CD4-positive, alpha-beta T cell (primary cell): ENCODE data around the gene TBXT. TPM values are rescaled to one million over a fixed set of nuclear protein-coding genes. Genes with fewer than 3 reads are reported as not detected.

Source experiments
- ATAC-seq: fragments of 200-7000 bp; cut with Tn5 transposase; one replicate; pipeline ENCODE4 v1.10.0; 2022; ENCODE audit warnings: mild to moderate bottlenecking; ENCODE audit not compliant: poor library complexity
- CTCF ChIA-PET: fragments of 350-600 bp; sonication (Branson Sonifier 250); formaldehyde crosslinking; loops from one replicate; lab custom pipeline; 2021; ENCODE audit warnings: antibody characterized with exemption, inconsistent platforms; lab: Charles Lee
- POLR2A ChIA-PET: fragments of 350-600 bp; sonication (Branson Sonifier 250); formaldehyde crosslinking; loops from one replicate; lab custom pipeline; 2021; ENCODE audit warnings: antibody characterized with exemption, inconsistent platforms; lab: Charles Lee
- DNase-seq, 14 experiments: peaks; one replicate each; pipeline ENCODE4 v3.0.0-alpha.2; 2013 to 2020; ENCODE audit warnings: mixed read lengths in 2 of 14
- H3K27ac ChIP-seq, 2 donors: one replicate each; pipeline versions ENCODE4 v1.5.1 to v1.7.0; 2013; ENCODE audit warnings: low read length in 2 of 2, low read depth in 1 of 2, mild to moderate bottlenecking in 1 of 2
- H3K27me3 ChIP-seq, 2 experiments: 1 replicate in 1 of 2; 2 replicates in 1 of 2; pipeline versions ENCODE4 v1.6.1 to v1.7.0; 2013; ENCODE audit warnings: low read length in 2 of 2, control low read depth in 1 of 2, mild to moderate bottlenecking in 1 of 2, moderate library complexity in 1 of 2; ENCODE audit not compliant: insufficient read depth in 2 of 2, control insufficient read depth in 1 of 2
- H3K36me3 ChIP-seq: one replicate; pipeline ENCODE4 v1.6.1; 2013; ENCODE audit warnings: low read length, control low read depth; ENCODE audit not compliant: insufficient read depth
- H3K4me1 ChIP-seq: one replicate; pipeline ENCODE4 v1.6.1; 2013; ENCODE audit warnings: low read length, control low read depth; ENCODE audit not compliant: insufficient read depth
- H3K4me3 ChIP-seq: one replicate; pipeline ENCODE4 v1.5.1; 2013; ENCODE audit warnings: mild to moderate bottlenecking, low read length, moderate library complexity
- H3K9me3 ChIP-seq, 2 experiments: 1 replicate in 1 of 2; 2 replicates in 1 of 2; pipeline versions ENCODE4 v1.6.1 to v1.7.0; 2013; ENCODE audit warnings: low read length in 2 of 2, mild to moderate bottlenecking in 2 of 2, control low read depth in 1 of 2, moderate library complexity in 1 of 2; ENCODE audit not compliant: control insufficient read depth in 1 of 2, insufficient read depth in 1 of 2
- H3K27ac Mint-ChIP-seq: one replicate; pipeline ENCODE4 v1.8.0; 2020; ENCODE audit warnings: mixed read lengths
- H3K27me3 Mint-ChIP-seq: one replicate; pipeline ENCODE4 v1.8.0; 2021; ENCODE audit warnings: mixed read lengths
- H3K36me3 Mint-ChIP-seq: one replicate; pipeline ENCODE4 v1.8.0; 2021; ENCODE audit warnings: low read depth, mixed read lengths
- H3K4me1 Mint-ChIP-seq: one replicate; pipeline ENCODE4 v1.8.0; 2021; ENCODE audit warnings: low read depth, mixed read lengths
- H3K4me3 Mint-ChIP-seq: one replicate; pipeline ENCODE4 v1.8.0; 2020; ENCODE audit warnings: mild to moderate bottlenecking, mixed read lengths
- H3K9me3 Mint-ChIP-seq: one replicate; pipeline ENCODE4 v1.8.0; 2020; ENCODE audit warnings: mixed read lengths
- CTCF ChIP-seq: fragments of 200-600 bp; IDR thresholded peaks from one replicate; pipeline ENCODE4 v1.8.0; 2022; ENCODE audit warnings: antibody characterized with exemption, mild to moderate bottlenecking
- intact Hi-C, 2 experiments: fragments of 100-400 bp; cut with DNase I in 1 of 2; cut with micrococcal nuclease in 1 of 2; formaldehyde crosslinking; loops; one replicate each; pipeline versions ENCODE4 v1.15.1 to v1.9.0; 2023 to 2025; cut with DNase I, micrococcal nuclease
- total RNA-seq, 174 experiments: library from RNA in 2 of 174; stranded (reverse) in 2 of 174; gene quantifications; one replicate each; pipeline ENCODE4 v1.2.3 and lab custom pipeline; 2021 to 2026

TBXT gene
- total RNA-seq, 2 experiments from 2014 or later = not detected

GRCh38 chr6:166151798-166152197 is 15.9 kb downstream of the TBXT start:
- ChIA-PET POLR2A (no interaction called here), CTCF (interaction anchor here (0.9 kb wide), 1 partner anchor 13 kb away, joined by 3 read pairs; no protein-coding TSS in a partner anchor)
- Histone ChIP-seq H3K36me3 (no peaks in the 10 kb centered on the region), H3K4me1 (no peaks in the 10 kb centered on the region), H3K27ac (no peak overlapping the region), H3K4me3 (no peak overlapping the region), H3K9me3 (peaks cover 14 to 25% of the 10 kb centered on the region in 2 experiments), H3K27me3 (peaks cover 0 to 5% of the 10 kb centered on the region in 2 experiments)
- H3K9me3 Mint-ChIP-seq = peaks cover 6% of the 10 kb centered on the region
- H3K36me3 Mint-ChIP-seq = no peaks in the 10 kb centered on the region
- no peaks in the 10 kb centered on the region for H3K4me1 Mint-ChIP-seq
- TF ChIP-seq CTCF = no peak
- no peak overlapping the region for H3K4me3 Mint-ChIP-seq
- intact Hi-C loops = no loop called here
- peaks cover 8% of the 10 kb centered on the region for H3K27me3 Mint-ChIP-seq
- DNase-seq = no peak
- no peak for ATAC-seq
- no peak overlapping the region for H3K27ac Mint-ChIP-seq

GRCh38 chr6:166145751-166146150 is 21.9 kb downstream of the TBXT start:
- no peak overlapping the region for H3K27ac Mint-ChIP-seq
- H3K9me3 ChIP-seq = peaks cover 7 to 20% of the 10 kb centered on the region in 2 experiments
- H3K4me1 Mint-ChIP-seq = no peaks in the 10 kb centered on the region
- ATAC-seq = no peak
- no peak overlapping the region for H3K4me3 Mint-ChIP-seq
- no peaks in the 10 kb centered on the region for H3K27me3 ChIP-seq
- DNase-seq = no peak
- H3K27ac ChIP-seq = no peak overlapping the region
- H3K27me3 Mint-ChIP-seq = peaks cover 4% of the 10 kb centered on the region
- POLR2A ChIA-PET = no interaction called here
- CTCF ChIA-PET = no interaction called here
- no peak for TF ChIP-seq CTCF
- no peaks in the 10 kb centered on the region for H3K4me1 ChIP-seq
- no peaks in the 10 kb centered on the region for H3K36me3 ChIP-seq
- no peaks in the 10 kb centered on the region for H3K9me3 Mint-ChIP-seq
- no peaks in the 10 kb centered on the region for H3K36me3 Mint-ChIP-seq
- intact Hi-C loops = no loop called here
- no peak overlapping the region for H3K4me3 ChIP-seq

- DNase-seq (no peak), ATAC-seq (no peak)
- Histone ChIP-seq H3K27ac (no peak overlapping the region), H3K27me3 (no peaks in the 10 kb centered on the region), H3K36me3 (no peaks in the 10 kb centered on the region), H3K4me3 (no peak overlapping the region), H3K4me1 (no peaks in the 10 kb centered on the region), H3K9me3 (no peaks in the 10 kb centered on the region)
- no peaks in the 10 kb centered on the region for H3K9me3 Mint-ChIP-seq
- no peak overlapping the region for H3K27ac Mint-ChIP-seq
- H3K4me3 Mint-ChIP-seq = no peak overlapping the region
- no peaks in the 10 kb centered on the region for H3K36me3 Mint-ChIP-seq
- ChIA-PET POLR2A (no interaction called here), CTCF (no interaction called here)
- intact Hi-C loops = no loop called here
- H3K27me3 Mint-ChIP-seq = peaks cover 4% of the 10 kb centered on the region
- TF ChIP-seq CTCF = no peak
- no peaks in the 10 kb centered on the region for H3K4me1 Mint-ChIP-seq
Observed at GRCh38 chr6:166143011-166143410, 24.6 kb downstream of the TBXT start.
